Measurements from ENCODE around the gene PIK3C2A. TPM values are rescaled to one million over a fixed set of nuclear protein-coding genes. Genes with fewer than 3 reads are reported as not detected.
"Not testable (repeated sequence)": the region's sequence is repeated elsewhere in the genome, so short reads cannot be mapped to it uniquely, and the experiment has no call there.

Gene PIK3C2A
- total RNA-seq, 2 donors from 2014 or later, result 23.6 to 26.6 TPM

DNA sequence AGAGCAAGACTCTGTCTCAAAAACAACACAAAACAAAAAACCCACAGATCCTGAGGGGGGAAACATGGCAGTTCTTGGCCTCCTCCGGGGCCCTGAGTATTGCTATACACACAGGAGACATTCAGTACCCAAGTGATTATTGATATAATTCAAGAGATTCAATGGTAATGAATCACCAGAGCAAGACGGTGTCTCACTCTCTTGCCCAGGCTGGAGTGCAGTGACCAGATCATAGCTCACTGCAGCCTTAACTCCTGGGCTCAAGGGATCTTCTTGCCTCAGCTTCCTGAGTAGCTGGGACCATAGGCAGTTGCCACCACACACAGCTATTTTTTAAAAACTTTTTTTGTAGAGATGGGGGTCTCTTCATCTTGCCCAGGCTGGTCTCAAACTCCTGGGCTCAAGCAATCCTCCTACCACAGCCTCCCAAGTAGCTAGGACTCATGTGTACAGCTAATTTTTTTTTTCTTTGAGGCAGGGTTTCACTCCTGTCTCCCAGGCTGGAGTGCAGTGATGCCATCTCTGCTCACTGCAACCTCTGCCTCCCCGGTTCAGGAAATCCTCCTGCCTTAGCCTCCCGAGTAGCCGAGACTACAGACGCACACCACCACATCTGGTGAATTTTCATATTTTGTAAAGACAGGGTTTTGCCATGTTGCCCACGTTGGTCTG is 21.8 kb upstream of the PIK3C2A start:
- H3K4me3 Mint-ChIP-seq, result no peak overlapping the region
- no peak for ATAC-seq (replicated peaks in 1 of 2)
- H3K4me1 Mint-ChIP-seq (ENCODE audit: low read depth), result peaks cover 21% of the 10 kb centered on the region
- no peak for DNase-seq
- peaks cover 26% of the 10 kb centered on the region for H3K27me3 Mint-ChIP-seq (ENCODE audit: low read depth)
- H3K36me3 Mint-ChIP-seq (ENCODE audit: insufficient read depth in 2 of 2), result no peaks in the 10 kb centered on the region
- H3K27ac Mint-ChIP-seq, result no peak overlapping the region
- H3K9me3 Mint-ChIP-seq, result no peaks in the 10 kb centered on the region

DNA sequence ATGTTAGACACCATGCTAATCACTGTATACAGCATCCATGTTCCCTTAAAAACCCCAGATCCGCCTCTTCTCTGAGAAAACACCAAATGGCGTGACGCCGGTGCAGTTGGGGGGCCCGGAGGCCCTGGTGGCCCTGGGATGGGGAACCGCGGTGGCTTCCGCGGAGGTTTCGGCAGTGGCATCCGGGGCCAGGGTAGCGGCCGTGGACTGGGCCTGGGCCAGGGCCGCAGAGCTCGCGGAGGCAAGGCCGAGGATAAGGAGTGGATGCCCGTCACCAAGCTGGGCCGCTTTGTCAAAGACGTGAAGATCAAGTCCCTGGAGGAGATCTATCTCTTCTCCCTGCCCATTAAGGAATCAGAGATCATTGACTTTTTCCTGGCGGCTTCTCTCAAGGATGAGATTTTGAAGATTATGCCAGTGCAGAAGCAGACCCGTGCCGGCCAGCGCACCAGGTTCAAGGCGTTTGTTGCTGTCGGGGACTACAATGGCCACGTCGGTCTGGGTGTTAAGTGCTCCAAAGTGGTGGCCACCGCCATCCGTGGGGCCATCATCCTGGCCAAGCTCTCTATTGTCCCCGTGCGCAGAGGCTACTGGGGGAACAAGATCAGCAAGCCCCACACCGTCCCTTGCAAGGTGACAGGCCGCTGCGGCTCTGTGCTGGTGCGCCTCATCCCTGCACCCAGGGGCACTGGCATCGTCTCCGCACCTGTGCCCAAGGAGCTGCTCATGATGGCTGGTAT is 20.6 kb upstream of the PIK3C2A start:
- Mint-ChIP-seq H3K4me1 (ENCODE audit: low read depth) (peaks cover 21% of the 10 kb centered on the region), H3K27me3 (ENCODE audit: low read depth) (peaks cover 22% of the 10 kb centered on the region)
- not testable (repeated sequence) for H3K9me3 Mint-ChIP-seq; H3K27ac Mint-ChIP-seq; H3K36me3 Mint-ChIP-seq (ENCODE audit: insufficient read depth in 2 of 2); DNase-seq; ATAC-seq (replicated peaks in 1 of 2); H3K4me3 Mint-ChIP-seq

DNA sequence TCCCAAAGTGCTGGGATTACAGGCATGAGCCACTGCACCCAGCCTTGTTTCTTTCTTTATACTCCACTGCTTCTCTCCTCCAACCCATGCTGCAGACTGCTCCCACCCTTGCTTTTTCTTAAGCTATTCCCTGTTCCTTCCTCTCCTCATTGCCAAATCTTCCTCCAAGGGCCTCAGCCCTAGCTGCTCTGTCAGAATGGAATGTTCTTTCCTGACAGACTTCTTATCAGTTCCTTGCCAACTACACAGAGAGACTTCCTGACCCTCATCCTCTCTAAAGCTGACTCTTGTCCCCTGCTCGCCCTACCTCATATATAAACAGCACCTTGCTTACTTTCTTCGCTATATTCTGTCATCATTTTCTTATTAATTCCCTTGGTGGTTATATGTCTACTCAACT is 16.9 kb upstream of the PIK3C2A start:
- no peaks in the 10 kb centered on the region for H3K9me3 Mint-ChIP-seq
- H3K4me3 Mint-ChIP-seq, result no peak overlapping the region
- ATAC-seq (replicated peaks in 1 of 2), result no peak
- no peak for DNase-seq
- H3K27me3 Mint-ChIP-seq (ENCODE audit: low read depth), result peaks cover 2% of the 10 kb centered on the region
- no peaks in the 10 kb centered on the region for H3K4me1 Mint-ChIP-seq (ENCODE audit: low read depth)
- H3K27ac Mint-ChIP-seq, result no peak overlapping the region
- H3K36me3 Mint-ChIP-seq (ENCODE audit: insufficient read depth in 2 of 2), result no peaks in the 10 kb centered on the region

DNA sequence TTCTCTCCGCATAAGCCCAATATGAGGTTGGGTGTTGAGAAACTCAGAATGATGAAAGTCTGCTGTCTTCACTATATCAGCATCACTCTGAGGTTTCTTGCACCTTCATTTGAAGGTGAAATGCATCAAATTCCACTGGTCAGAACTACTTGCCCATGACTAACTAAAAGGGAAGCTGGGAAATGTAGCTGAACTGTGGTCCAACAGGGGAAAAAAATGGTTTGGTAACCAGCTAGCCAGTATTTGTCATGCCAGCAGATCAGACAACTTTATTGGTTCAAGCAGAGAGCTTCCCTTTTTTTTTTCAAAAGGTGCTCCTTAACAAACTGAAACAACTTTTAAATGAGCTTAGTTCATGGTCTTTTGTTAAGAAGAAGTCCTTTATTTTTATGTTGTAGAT is 14.2 kb upstream of the PIK3C2A start:
- H3K4me1 Mint-ChIP-seq (ENCODE audit: low read depth), result no peaks in the 10 kb centered on the region

DNA sequence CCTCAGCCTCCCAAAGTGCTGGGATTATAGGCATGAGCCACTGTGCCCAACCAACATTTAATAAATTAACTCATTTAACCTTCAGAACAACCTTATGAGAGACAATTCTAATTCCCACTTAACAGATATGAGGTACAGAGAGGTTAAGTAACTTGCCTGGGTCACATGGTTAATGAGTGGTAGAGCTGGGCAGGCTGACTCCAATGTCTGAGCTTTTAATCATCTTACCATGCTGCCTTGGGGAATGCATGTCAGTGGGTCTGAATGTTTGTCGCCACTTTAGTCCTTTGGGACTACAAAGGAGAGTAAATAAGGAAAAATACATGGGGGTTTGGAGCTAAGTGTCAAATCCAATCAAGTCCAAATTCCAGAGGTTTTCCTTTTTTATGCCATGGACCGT is 11.2 kb upstream of the PIK3C2A start:
- H3K27ac Mint-ChIP-seq, result no peak overlapping the region
- H3K9me3 Mint-ChIP-seq, result no peaks in the 10 kb centered on the region
- no peak overlapping the region for H3K4me3 Mint-ChIP-seq
- ATAC-seq (replicated peaks in 1 of 2), result no peak
- peaks cover 0 to 2% of the 10 kb centered on the region in 2 donors for H3K36me3 Mint-ChIP-seq (ENCODE audit: insufficient read depth in 2 of 2)
- no peaks in the 10 kb centered on the region for H3K4me1 Mint-ChIP-seq (ENCODE audit: low read depth)
- H3K27me3 Mint-ChIP-seq (ENCODE audit: low read depth), result no peaks in the 10 kb centered on the region
- DNase-seq, result no peak

More for the DNA sequence above, 14.2 kb upstream of the PIK3C2A start:
- Mint-ChIP-seq H3K27me3 (ENCODE audit: low read depth) (no peaks in the 10 kb centered on the region), H3K9me3 (no peaks in the 10 kb centered on the region), H3K36me3 (ENCODE audit: insufficient read depth in 2 of 2) (no peaks in the 10 kb centered on the region), H3K4me3 (no peak overlapping the region), H3K27ac (no peak overlapping the region)
- DNase-seq (no peak), ATAC-seq (replicated peaks in 1 of 2) (no peak)

DNA sequence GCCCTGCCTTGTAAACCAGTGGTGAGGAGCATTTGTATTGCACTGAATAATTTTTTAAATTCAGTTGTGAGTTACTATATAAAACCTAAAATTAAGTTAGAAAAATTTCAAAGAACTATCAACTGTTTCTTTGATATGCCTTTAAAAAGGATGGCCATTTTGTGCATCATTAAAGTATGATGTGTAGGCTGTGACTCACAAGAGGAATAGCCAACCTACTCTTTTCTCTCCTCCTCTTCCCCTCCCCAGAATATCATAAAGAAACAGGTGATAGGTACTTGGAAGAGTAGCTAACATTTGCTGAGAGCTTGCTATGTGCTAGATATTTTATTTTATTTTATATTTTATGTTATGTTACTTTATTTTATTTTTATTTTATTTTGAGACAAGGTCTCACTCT is 10.6 kb upstream of the PIK3C2A start:
- Mint-ChIP-seq H3K4me3 (no peak overlapping the region), H3K36me3 (ENCODE audit: insufficient read depth in 2 of 2) (peaks cover 2 to 4% of the 10 kb centered on the region in 2 donors), H3K4me1 (ENCODE audit: low read depth) (no peaks in the 10 kb centered on the region), H3K27me3 (ENCODE audit: low read depth) (no peaks in the 10 kb centered on the region), H3K9me3 (peaks cover 0 to 1% of the 10 kb centered on the region in 2 donors), H3K27ac (no peak overlapping the region)
- ATAC-seq (replicated peaks in 1 of 2), result no peak
- DNase-seq, result no peak

DNA sequence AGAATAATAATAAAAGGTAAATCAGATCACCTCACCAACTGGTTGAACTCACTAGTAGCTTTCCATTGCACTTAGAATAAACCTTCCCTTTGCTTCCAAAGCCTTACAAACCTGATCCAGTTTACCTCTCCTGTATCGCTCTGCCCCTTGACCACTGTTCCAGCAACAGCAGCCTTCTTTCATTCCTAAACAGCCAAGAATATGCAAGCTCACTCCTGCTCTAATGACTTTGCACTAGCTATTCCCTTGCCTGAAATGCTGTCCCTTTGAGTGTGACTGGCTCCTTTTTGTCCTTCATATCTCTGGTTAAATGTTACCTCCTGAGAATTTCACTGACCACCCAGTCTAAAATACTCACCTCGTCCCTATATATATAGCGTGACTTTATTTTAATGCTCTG is 9.6 kb upstream of the PIK3C2A start:
- no peak overlapping the region for H3K27ac Mint-ChIP-seq
- no peaks in the 10 kb centered on the region for H3K4me1 Mint-ChIP-seq (ENCODE audit: low read depth)
- H3K9me3 Mint-ChIP-seq, result peaks cover 0 to 1% of the 10 kb centered on the region in 2 donors
- H3K36me3 Mint-ChIP-seq (ENCODE audit: insufficient read depth in 2 of 2), result peaks cover 2 to 4% of the 10 kb centered on the region in 2 donors
- no peak overlapping the region for H3K4me3 Mint-ChIP-seq
- DNase-seq, result no peak
- no peak for ATAC-seq (replicated peaks in 1 of 2)
- no peaks in the 10 kb centered on the region for H3K27me3 Mint-ChIP-seq (ENCODE audit: low read depth)

DNA sequence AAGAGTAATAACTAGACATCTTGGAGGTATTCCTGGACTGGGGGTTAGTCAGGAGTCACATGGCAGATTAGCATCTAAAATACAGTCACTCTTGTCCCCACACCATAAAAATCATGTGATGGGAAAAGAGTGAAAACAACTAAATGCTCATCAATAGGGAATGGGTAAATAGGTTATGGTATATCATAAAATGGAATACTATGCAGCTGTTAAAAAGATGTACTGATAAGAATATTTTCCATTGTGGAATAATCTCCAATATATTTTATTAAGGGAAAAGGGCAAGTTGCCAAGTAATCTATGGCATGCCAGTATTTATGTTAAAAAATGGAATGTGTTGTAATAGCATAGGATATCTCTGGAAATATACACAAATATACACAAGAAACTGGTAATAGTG is 6.6 kb upstream of the PIK3C2A start:
- ATAC-seq (replicated peaks in 1 of 2), result no peak
- Mint-ChIP-seq H3K36me3 (ENCODE audit: insufficient read depth in 2 of 2) (peaks cover 2 to 4% of the 10 kb centered on the region in 2 donors), H3K4me1 (ENCODE audit: low read depth) (peaks cover 12% of the 10 kb centered on the region), H3K4me3 (no peak overlapping the region), H3K27ac (no peak overlapping the region), H3K9me3 (peaks cover 0 to 1% of the 10 kb centered on the region in 2 donors), H3K27me3 (ENCODE audit: low read depth) (no peaks in the 10 kb centered on the region)
- DNase-seq, result no peak

DNA sequence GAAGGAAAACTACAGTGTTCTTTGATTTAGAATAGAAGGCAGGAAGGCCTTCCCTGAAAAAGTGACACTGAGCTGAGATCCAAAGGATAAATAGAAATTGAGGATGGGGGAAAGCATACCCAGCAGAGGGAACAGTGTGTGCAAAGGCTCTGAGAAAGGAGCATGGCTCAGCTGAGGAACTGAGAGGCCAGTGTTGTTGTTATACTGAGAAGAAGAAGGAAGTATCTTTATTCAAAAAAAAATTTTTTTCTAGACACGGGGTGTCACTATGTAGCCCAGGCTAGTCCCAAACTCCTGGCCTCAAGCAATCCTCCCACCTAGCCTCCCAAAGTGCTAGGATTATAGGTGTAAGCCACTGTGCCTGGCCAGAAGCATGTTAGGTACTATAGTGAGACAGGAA is 3.5 kb upstream of the PIK3C2A start:
- H3K4me1 Mint-ChIP-seq (ENCODE audit: low read depth), result peaks cover 33% of the 10 kb centered on the region
- no peaks in the 10 kb centered on the region for H3K27me3 Mint-ChIP-seq (ENCODE audit: low read depth)
- peaks cover 0 to 1% of the 10 kb centered on the region in 2 donors for H3K9me3 Mint-ChIP-seq
- DNase-seq, result no peak
- peaks cover 4 to 10% of the 10 kb centered on the region in 2 donors for H3K36me3 Mint-ChIP-seq (ENCODE audit: insufficient read depth in 2 of 2)
- H3K4me3 Mint-ChIP-seq, result no peak overlapping the region
- ATAC-seq (replicated peaks in 1 of 2), result no peak
- no peak overlapping the region for H3K27ac Mint-ChIP-seq

DNA sequence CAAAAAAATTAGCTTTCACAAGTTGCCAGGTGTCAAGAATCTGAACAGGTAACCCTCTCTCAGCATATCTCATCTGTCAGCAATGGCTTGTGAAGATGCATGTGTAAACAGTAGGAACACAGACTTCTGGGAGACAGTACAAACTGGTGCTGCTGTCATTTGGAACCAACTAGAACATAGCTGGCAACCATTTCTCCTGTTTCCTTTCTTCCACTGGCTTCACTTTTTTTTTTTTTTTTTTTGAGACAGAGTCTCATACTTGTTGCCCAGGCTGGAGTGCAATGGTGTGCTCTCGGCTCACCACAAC is 2.1 kb upstream of the PIK3C2A start:
- peaks cover 33% of the 10 kb centered on the region for H3K4me1 Mint-ChIP-seq (ENCODE audit: low read depth)
- DNase-seq, result no peak
- peaks cover 4 to 10% of the 10 kb centered on the region in 2 donors for H3K36me3 Mint-ChIP-seq (ENCODE audit: insufficient read depth in 2 of 2)
- no peaks in the 10 kb centered on the region for H3K27me3 Mint-ChIP-seq (ENCODE audit: low read depth)
- peak overlapping the region; percentile 88 to 99 for H3K4me3 Mint-ChIP-seq
- H3K9me3 Mint-ChIP-seq, result peaks cover 0 to 1% of the 10 kb centered on the region in 2 donors
- H3K27ac Mint-ChIP-seq, result peak overlapping the region; percentile 100
- no peak for ATAC-seq (replicated peaks in 1 of 2)

DNA sequence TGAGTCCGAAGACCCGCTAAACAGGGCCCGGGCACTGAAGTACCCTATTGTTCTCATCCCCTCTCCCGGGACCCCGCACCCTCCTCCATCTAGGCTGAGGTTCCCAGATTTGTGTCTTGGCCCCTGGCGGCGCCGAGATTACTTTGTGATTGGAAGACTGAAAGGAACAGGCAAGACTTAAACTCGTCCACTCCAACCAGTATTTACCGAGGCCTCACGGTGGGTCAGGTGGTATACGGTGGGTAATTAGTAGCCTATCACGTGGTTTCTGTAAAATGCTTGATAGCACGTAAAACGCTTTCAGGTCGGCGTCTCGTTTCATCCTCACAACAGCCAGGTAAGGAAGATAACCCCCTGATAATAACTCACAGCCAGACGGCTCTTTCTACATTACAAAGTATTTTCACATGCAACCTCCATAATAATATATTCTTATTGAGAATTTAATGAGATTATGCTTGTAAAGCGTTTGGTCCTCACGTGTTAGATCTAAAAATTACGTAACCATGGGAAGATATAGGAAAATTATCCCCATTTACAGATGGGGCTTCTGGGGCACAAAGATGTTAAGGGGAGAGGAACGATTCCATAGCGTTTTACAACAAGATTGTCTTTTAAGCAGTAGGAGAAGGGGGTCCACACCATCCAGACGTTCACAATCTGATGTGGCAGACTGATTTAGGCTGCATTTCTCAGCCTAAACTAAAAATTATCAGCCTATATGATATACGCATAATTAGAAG is 642 bp upstream of the PIK3C2A start:
- Mint-ChIP-seq H3K27ac (peak overlapping the region; percentile 97), H3K4me1 (ENCODE audit: low read depth) (peaks cover 36% of the 10 kb centered on the region), H3K36me3 (ENCODE audit: insufficient read depth in 2 of 2) (peaks cover 2 to 6% of the 10 kb centered on the region in 2 donors), H3K4me3 (peak overlapping the region; percentile 88 to 99), H3K27me3 (ENCODE audit: low read depth) (no peaks in the 10 kb centered on the region), H3K9me3 (no peaks in the 10 kb centered on the region)
- DNase-seq (peak; percentile 45 to 49), ATAC-seq (replicated peaks in 1 of 2) (peak; percentile 65 to 66)

DNA sequence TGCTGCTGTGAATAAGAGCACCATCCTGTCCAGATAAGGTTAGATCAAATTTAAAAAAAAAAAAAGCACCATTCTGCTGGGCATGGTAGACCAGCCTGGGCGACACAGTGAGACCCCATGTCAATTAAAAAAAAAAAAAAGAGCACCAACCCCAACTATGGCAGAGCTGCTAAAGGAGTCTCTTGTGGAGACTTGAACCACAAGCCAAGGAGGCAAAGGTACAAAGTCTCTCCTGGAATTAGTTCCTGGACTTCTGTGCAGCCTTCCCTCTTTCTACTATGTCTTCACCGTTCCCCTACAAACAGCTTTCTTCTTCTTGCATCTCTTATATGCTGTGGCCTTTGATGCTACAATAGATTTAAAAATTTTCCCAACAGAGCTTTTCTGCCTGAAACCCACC is 1.3 kb downstream of the PIK3C2A start:
- Mint-ChIP-seq H3K27me3 (ENCODE audit: low read depth) (no peaks in the 10 kb centered on the region), H3K27ac (peak overlapping the region; percentile 93), H3K4me1 (ENCODE audit: low read depth) (peaks cover 42% of the 10 kb centered on the region), H3K4me3 (peak overlapping the region; percentile 88 to 99), H3K36me3 (ENCODE audit: insufficient read depth in 2 of 2) (peaks cover 2 to 6% of the 10 kb centered on the region in 2 donors), H3K9me3 (no peaks in the 10 kb centered on the region)
- ATAC-seq (replicated peaks in 1 of 2), result no peak
- DNase-seq, result no peak

DNA sequence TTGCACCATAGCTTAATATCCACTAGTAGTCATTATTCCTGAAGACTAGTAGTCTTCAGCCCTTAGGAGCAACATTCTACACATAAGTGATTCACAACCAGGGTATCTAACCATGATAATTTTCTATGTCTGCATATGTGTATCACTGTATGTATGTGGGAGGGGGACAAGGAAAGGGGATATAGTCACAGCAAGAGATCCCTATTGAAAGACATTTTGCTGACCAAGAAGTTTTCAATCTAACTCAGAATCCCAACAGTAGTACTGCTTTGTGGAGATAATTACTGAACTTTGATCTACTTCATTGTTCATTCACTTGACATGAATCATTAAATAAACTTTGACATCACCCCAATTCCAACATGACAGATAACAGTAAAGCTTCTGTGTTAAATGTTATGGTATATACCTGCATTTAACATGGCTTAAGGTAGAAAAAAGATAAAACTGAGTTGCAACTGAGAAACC is 10.3 kb downstream of the PIK3C2A start:
- no peak for DNase-seq
- Mint-ChIP-seq H3K9me3 (no peaks in the 10 kb centered on the region), H3K27ac (no peak overlapping the region), H3K4me3 (no peak overlapping the region), H3K4me1 (ENCODE audit: low read depth) (no peaks in the 10 kb centered on the region), H3K27me3 (ENCODE audit: low read depth) (no peaks in the 10 kb centered on the region), H3K36me3 (ENCODE audit: insufficient read depth in 2 of 2) (peaks cover 4 to 5% of the 10 kb centered on the region in 2 donors)
- ATAC-seq (replicated peaks in 1 of 2), result no peak

All from activated T-cell treated with anti-CD3 and anti-CD28 coated beads, Interleukin-2, amount 50 U/mL, for 72 hours (primary cell).